Suprapubic skin (tissue), 4 donors: Measurements from ENCODE around the gene PDS5A.

Experiments used
- CTCF ChIP-seq, 2 donors: fragments of 200-600 bp in 1 of 2; fragments of 450-650 bp in 1 of 2; sonication (generic) in 1 of 2; IDR thresholded peaks; one replicate each; pipeline ENCODE4 v1.5.1; 2016 to 2019; ENCODE audit warnings: antibody characterized with exemption in 2 of 2, mild to moderate bottlenecking in 1 of 2, moderate library complexity in 1 of 2
- POLR2A ChIP-seq, 2 donors: fragments of 450-650 bp; IDR thresholded peaks; one replicate each; pipeline ENCODE4 v1.6.1; 2017; ENCODE audit warnings: antibody characterized with exemption in 2 of 2, mild to moderate bottlenecking in 2 of 2, moderate library complexity in 2 of 2
- POLR2AphosphoS5 ChIP-seq, 3 donors: sonication (generic); formaldehyde crosslinking; IDR thresholded peaks; one replicate each; pipeline ENCODE4 v1.6.1; 2017; ENCODE audit warnings: antibody characterized with exemption in 3 of 3

- no peak for TF ChIP-seq POLR2A (IDR thresholded peaks at IDR 0.05)
- TF ChIP-seq CTCF (IDR thresholded peaks at IDR 0.05) = no peak
- no peak for TF ChIP-seq POLR2AphosphoS5 (IDR thresholded peaks at IDR 0.05)
These were observed 113.3 kb downstream of the PDS5A start for GRCh38 chr4:39864391-39864790.
